Measurements from ENCODE around the gene TTLL3. TPM values are rescaled to one million over a fixed set of nuclear protein-coding genes. Genes with fewer than 3 reads are reported as not detected.
"Not testable (repeated sequence)": the region's sequence is repeated elsewhere in the genome, so short reads cannot be mapped to it uniquely, and the experiment has no call there.

TTLL3 gene
- total and polyA plus RNA-seq, 2 donors from 2014 or later = 27.5 to 61.0 TPM

- DNase-seq (no peak), FAIRE-seq (no peak)
- no peaks in the 10 kb centered on the region for H3K4me1 ChIP-seq (ENCODE audit: control insufficient read depth in 2 of 3, insufficient read depth in 2 of 3, low read depth in 1 of 3, low read length in 3 of 3)
- no peaks in the 10 kb centered on the region for H3K36me3 ChIP-seq (ENCODE audit: control insufficient read depth in 2 of 3, insufficient read depth in 3 of 3, low read length in 3 of 3)
- no peak overlapping the region for H3K4me3 ChIP-seq (ENCODE audit: low read length in 3 of 3)
- no peaks in the 10 kb centered on the region for H3K27me3 ChIP-seq (ENCODE audit: control insufficient read depth, insufficient read depth, low read length)
- no peak for TF ChIP-seq CTCF (IDR thresholded peaks at IDR 0.05; ENCODE audit: borderline replicate concordance, extremely low read depth, insufficient read depth)
- no peaks in the 10 kb centered on the region for H3K9me3 ChIP-seq (ENCODE audit: control insufficient read depth in 2 of 3, insufficient read depth in 1 of 3, low read length in 3 of 3)
- intact Hi-C loops (cut with DNase I) = no loop called here
- H3K27ac ChIP-seq (ENCODE audit: low read depth in 2 of 2, low read length in 2 of 2) = no peak overlapping the region
- H3K9ac ChIP-seq (ENCODE audit: low read length in 3 of 3) = no peak overlapping the region
These were observed 65.4 kb downstream of the TTLL3 start for GRCh38 chr3:9875448-9875847.

DNA sequence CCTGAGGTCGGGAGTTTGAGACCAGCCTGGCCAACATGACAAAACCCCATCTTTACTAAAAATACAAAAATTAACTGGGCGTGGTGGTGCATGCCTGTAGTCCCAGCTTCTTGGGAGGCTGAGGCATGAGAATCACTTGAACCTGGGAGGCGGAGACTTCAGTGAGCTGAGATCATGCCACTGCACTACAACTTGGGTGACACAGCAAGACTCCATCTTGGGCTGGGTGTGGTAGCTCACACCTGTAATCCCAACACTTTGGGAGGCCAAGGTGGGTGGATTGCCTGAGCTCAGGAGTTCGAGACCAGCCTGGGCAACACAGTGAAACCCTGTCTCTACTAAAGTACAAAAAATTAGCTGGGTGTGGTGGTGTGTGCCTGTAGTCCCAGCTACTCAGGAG, 66.2 kb downstream of the TTLL3 start:
- H3K36me3 ChIP-seq (ENCODE audit: control insufficient read depth in 2 of 3, insufficient read depth in 3 of 3, low read length in 3 of 3); H3K9ac ChIP-seq (ENCODE audit: low read length in 3 of 3); H3K4me1 ChIP-seq (ENCODE audit: control insufficient read depth in 2 of 3, insufficient read depth in 2 of 3, low read depth in 1 of 3, low read length in 3 of 3); FAIRE-seq; H3K9me3 ChIP-seq (ENCODE audit: control insufficient read depth in 2 of 3, insufficient read depth in 1 of 3, low read length in 3 of 3); H3K27ac ChIP-seq (ENCODE audit: low read depth in 2 of 2, low read length in 2 of 2); H3K27me3 ChIP-seq (ENCODE audit: control insufficient read depth, insufficient read depth, low read length); H3K4me3 ChIP-seq (ENCODE audit: low read length in 3 of 3); intact Hi-C loops (cut with DNase I); DNase-seq: not testable (repeated sequence)

GRCh38 chr3:9876991-9877390, 66.9 kb downstream of the TTLL3 start:
- H3K27me3 ChIP-seq (ENCODE audit: control insufficient read depth, insufficient read depth, low read length) = no peaks in the 10 kb centered on the region
- DNase-seq (no peak), FAIRE-seq (no peak)
- H3K27ac ChIP-seq (ENCODE audit: low read depth in 2 of 2, low read length in 2 of 2) = no peak overlapping the region
- H3K36me3 ChIP-seq (ENCODE audit: control insufficient read depth in 2 of 3, insufficient read depth in 3 of 3, low read length in 3 of 3) = no peaks in the 10 kb centered on the region
- H3K4me1 ChIP-seq (ENCODE audit: control insufficient read depth in 2 of 3, insufficient read depth in 2 of 3, low read depth in 1 of 3, low read length in 3 of 3) = no peaks in the 10 kb centered on the region
- no peak overlapping the region for H3K4me3 ChIP-seq (ENCODE audit: low read length in 3 of 3)
- no peaks in the 10 kb centered on the region for H3K9me3 ChIP-seq (ENCODE audit: control insufficient read depth in 2 of 3, insufficient read depth in 1 of 3, low read length in 3 of 3)
- intact Hi-C loops (cut with DNase I) = no loop called here
- no peak overlapping the region for H3K9ac ChIP-seq (ENCODE audit: low read length in 3 of 3)
- no peak for TF ChIP-seq CTCF (IDR thresholded peaks at IDR 0.05; ENCODE audit: borderline replicate concordance, extremely low read depth, insufficient read depth)

GRCh38 chr3:9878700-9879099, 68.6 kb downstream of the TTLL3 start:
- no peaks in the 10 kb centered on the region for H3K4me1 ChIP-seq (ENCODE audit: control insufficient read depth in 2 of 3, insufficient read depth in 2 of 3, low read depth in 1 of 3, low read length in 3 of 3)
- no peaks in the 10 kb centered on the region for H3K9me3 ChIP-seq (ENCODE audit: control insufficient read depth in 2 of 3, insufficient read depth in 1 of 3, low read length in 3 of 3)
- H3K27me3 ChIP-seq (ENCODE audit: control insufficient read depth, insufficient read depth, low read length) = no peaks in the 10 kb centered on the region
- H3K9ac ChIP-seq (ENCODE audit: low read length in 3 of 3) = no peak overlapping the region
- H3K27ac ChIP-seq (ENCODE audit: low read depth in 2 of 2, low read length in 2 of 2) = no peak overlapping the region
- FAIRE-seq (no peak), DNase-seq (no peak)
- H3K4me3 ChIP-seq (ENCODE audit: low read length in 3 of 3) = no peak overlapping the region
- no peaks in the 10 kb centered on the region for H3K36me3 ChIP-seq (ENCODE audit: control insufficient read depth in 2 of 3, insufficient read depth in 3 of 3, low read length in 3 of 3)
- intact Hi-C loops (cut with DNase I) = no loop called here
- no peak for TF ChIP-seq CTCF (IDR thresholded peaks at IDR 0.05; ENCODE audit: borderline replicate concordance, extremely low read depth, insufficient read depth)

All from kidney (tissue), 14 donors.